Suprapubic skin (tissue), 4 donors: ENCODE measurements around the gene MLXIP. TPM values are rescaled to one million over a fixed set of nuclear protein-coding genes. Genes with fewer than 3 reads are reported as not detected.

Source experiments
- DNase-seq, 2 donors: peaks; one replicate each; pipeline ENCODE4 v3.0.0-alpha.2; 2019; ENCODE audit warnings: low spot score in 2 of 2
- H3K27ac ChIP-seq: fragments of 200-600 bp; sonication (generic); one replicate; pipeline ENCODE4 v1.5.1; 2019
- H3K27me3 ChIP-seq: fragments of 200-600 bp; sonication (generic); one replicate; pipeline ENCODE4 v1.5.1; 2019
- H3K36me3 ChIP-seq: fragments of 200-600 bp; sonication (generic); one replicate; pipeline ENCODE4 v1.5.1; 2019
- H3K4me1 ChIP-seq: fragments of 200-600 bp; sonication (generic); one replicate; pipeline ENCODE4 v1.5.1; 2019
- H3K4me3 ChIP-seq: fragments of 200-600 bp; sonication (generic); one replicate; pipeline ENCODE4 v1.5.1; 2019; ENCODE audit warnings: mild to moderate bottlenecking
- H3K9me3 ChIP-seq: fragments of 200-600 bp; sonication (generic); one replicate; pipeline ENCODE4 v1.5.1; 2019
- EP300 ChIP-seq: sonication (generic); formaldehyde crosslinking; IDR thresholded peaks from one replicate; pipeline ENCODE4 v1.6.1; 2017; ENCODE audit warnings: antibody characterized with exemption
- POLR2A ChIP-seq, 2 donors: fragments of 450-650 bp; IDR thresholded peaks; one replicate each; pipeline ENCODE4 v1.6.1; 2017; ENCODE audit warnings: antibody characterized with exemption in 2 of 2, mild to moderate bottlenecking in 2 of 2, moderate library complexity in 2 of 2
- POLR2AphosphoS5 ChIP-seq, 3 donors: sonication (generic); formaldehyde crosslinking; IDR thresholded peaks; one replicate each; pipeline ENCODE4 v1.6.1; 2017; ENCODE audit warnings: antibody characterized with exemption in 3 of 3
- WGBS: methylation state at CpG from one replicate; pipeline ENCODE4 v1.1.5; 2018; 5-methylcytosine and 5-hydroxymethylcytosine counted together
- total RNA-seq, 4 donors: library from RNA; depleted of rRNA; stranded (reverse); fragments of >200 nt; gene quantifications; one replicate each; pipeline ENCODE4 v1.1.0, GENCODE V29; 2016
- TF ChIP-seq, protein P1 (sequence below), 2 donors: fragments of 200-600 bp in 1 of 2; fragments of 450-650 bp in 1 of 2; sonication (generic) in 1 of 2; IDR thresholded peaks; one replicate each; pipeline ENCODE4 v1.5.1; 2016 to 2019; ENCODE audit warnings: antibody characterized with exemption in 2 of 2, mild to moderate bottlenecking in 1 of 2, moderate library complexity in 1 of 2

The MLXIP gene
- total RNA-seq, 4 donors from 2014 or later = 25.2 to 91.4 (median 35.4) TPM

DNA sequence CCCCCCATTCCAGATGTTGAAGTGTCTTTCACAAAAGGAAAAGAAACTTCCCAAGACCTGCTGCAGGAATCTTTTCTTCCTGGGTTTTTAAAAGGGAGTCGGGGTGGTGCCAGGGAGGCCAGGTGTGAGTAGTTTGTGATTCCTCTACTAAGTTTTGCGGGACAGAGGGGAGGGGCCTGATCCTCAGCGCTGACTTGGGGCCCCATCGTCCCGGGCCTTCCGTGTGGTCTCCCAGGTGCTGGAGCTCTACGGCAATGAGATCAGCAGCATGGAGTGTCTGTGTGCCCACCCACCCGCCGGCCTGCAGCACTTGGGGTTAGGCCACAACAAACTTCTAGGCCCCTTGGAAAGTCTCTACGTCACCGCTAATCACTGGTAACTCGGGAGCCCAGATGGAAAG lies 108.9 kb downstream of the MLXIP start:
- no peak for TF ChIP-seq EP300
- TF ChIP-seq POLR2A (IDR thresholded peaks at IDR 0.05) = no peak
- TF ChIP-seq, protein P1, sequence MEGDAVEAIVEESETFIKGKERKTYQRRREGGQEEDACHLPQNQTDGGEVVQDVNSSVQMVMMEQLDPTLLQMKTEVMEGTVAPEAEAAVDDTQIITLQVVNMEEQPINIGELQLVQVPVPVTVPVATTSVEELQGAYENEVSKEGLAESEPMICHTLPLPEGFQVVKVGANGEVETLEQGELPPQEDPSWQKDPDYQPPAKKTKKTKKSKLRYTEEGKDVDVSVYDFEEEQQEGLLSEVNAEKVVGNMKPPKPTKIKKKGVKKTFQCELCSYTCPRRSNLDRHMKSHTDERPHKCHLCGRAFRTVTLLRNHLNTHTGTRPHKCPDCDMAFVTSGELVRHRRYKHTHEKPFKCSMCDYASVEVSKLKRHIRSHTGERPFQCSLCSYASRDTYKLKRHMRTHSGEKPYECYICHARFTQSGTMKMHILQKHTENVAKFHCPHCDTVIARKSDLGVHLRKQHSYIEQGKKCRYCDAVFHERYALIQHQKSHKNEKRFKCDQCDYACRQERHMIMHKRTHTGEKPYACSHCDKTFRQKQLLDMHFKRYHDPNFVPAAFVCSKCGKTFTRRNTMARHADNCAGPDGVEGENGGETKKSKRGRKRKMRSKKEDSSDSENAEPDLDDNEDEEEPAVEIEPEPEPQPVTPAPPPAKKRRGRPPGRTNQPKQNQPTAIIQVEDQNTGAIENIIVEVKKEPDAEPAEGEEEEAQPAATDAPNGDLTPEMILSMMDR (IDR thresholded peaks at IDR 0.05) = no peak
- TF ChIP-seq POLR2AphosphoS5 (IDR thresholded peaks at IDR 0.05) = no peak
- Histone ChIP-seq H3K27me3 (peaks cover 10% of the 10 kb centered on the region), H3K36me3 (no peaks in the 10 kb centered on the region), H3K4me1 (peaks cover 10% of the 10 kb centered on the region), H3K9me3 (no peaks in the 10 kb centered on the region), H3K27ac (no peak overlapping the region), H3K4me3 (no peak overlapping the region)
- WGBS = 55% methylated on average over 10 of the region's 12 CpGs
- no peak for DNase-seq

DNA sequence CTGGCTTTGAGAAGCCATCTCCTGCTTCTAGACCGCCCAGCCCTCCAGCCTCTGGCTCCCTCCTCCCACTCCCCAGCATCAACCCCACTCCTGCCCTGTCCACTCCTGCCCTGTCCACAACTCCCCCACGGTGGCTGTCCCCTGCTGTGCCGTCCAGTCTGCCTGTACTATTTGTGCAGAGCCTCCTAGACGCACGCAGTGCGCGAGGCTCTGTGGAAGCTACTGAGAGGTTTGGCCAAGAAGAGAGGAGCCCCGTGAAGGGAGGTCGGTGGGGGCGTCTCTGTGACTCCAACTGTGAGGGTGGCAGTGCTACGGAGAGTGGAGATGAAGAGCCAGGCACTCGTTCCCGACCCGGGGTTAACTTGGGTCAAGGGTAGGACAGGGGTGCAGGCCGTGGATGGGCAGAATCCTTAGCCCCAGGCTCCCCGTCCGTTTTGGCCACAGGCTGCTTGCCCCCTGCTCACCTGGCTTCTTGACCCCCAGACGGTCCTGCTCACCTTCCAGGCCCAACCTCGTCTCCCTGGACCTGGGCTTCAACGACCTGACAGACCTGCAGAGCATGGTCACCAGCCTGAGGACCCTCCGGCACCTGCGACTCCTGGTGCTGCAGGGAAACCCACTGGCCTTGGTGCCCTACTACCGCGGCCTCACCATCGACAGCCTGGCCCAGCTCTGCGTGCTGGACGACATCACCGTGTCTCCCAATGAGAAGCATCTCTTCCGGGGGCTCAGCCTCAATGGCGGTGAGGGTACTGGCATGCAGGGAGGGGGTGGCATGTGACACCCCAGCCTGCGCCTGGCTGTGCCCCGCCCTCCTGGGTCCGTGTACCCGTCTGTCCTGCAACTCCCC lies 111.3 kb downstream of the MLXIP start:
- H3K27me3 ChIP-seq = peaks cover 15% of the 10 kb centered on the region
- H3K4me3 ChIP-seq = no peak overlapping the region
- no peaks in the 10 kb centered on the region for H3K36me3 ChIP-seq
- DNase-seq = no peak
- TF ChIP-seq POLR2AphosphoS5 (IDR thresholded peaks at IDR 0.05) (no peak), POLR2A (IDR thresholded peaks at IDR 0.05) (no peak), EP300 (no peak)
- TF ChIP-seq, protein P1 (IDR thresholded peaks at IDR 0.05) = no peak
- no peaks in the 10 kb centered on the region for H3K9me3 ChIP-seq
- no peak overlapping the region for H3K27ac ChIP-seq
- 86% methylated on average over 26 of the region's 34 CpGs for WGBS
- no peaks in the 10 kb centered on the region for H3K4me1 ChIP-seq

DNA sequence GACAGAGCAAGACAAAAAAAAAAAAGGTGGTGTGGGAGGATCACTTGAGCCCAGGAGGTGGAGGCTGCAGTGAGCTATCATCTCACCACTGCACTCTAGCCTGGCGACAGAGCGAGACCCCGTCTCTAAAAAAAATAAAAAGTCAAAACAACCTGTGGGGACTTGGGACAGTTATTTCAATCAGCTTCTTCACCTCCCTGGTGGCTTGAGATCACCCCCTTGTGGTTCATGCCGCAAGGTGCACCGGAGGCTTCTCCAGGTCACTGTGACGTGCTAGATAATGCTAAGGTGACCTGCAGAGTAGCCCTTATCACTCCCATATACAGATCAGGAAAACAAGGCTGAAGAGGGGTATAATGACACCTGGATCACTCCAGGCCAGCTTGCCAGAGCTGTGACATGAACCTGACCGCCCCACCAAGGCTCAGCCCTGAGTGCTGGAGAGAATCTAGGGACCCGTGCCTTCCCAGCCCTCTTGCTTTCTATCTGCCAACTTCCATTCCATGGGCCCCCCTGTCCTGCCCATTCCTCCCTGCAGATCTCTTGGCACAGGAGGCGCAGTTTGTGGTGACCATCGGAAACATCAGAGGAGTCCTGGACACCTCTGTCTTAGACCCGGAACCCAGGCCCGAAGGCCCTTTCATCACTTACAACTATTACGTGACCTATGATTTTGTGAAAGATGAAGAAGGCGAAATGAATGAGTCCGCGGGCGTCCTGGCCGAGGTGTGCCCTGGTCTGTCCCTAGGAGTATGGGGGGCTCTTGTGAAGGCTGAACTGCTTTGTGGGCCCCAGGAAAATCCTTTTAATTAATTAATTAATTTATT lies 112.5 kb downstream of the MLXIP start:
- TF ChIP-seq, protein P1 (IDR thresholded peaks at IDR 0.05) = peak; percentile 15 to 68
- TF ChIP-seq EP300 = no peak
- WGBS = 67% methylated on average over 18 of the region's 18 CpGs
- Histone ChIP-seq H3K27ac (no peak overlapping the region), H3K27me3 (peaks cover 15% of the 10 kb centered on the region), H3K36me3 (no peaks in the 10 kb centered on the region), H3K4me3 (no peak overlapping the region), H3K9me3 (no peaks in the 10 kb centered on the region), H3K4me1 (no peaks in the 10 kb centered on the region)
- no peak for DNase-seq

DNA sequence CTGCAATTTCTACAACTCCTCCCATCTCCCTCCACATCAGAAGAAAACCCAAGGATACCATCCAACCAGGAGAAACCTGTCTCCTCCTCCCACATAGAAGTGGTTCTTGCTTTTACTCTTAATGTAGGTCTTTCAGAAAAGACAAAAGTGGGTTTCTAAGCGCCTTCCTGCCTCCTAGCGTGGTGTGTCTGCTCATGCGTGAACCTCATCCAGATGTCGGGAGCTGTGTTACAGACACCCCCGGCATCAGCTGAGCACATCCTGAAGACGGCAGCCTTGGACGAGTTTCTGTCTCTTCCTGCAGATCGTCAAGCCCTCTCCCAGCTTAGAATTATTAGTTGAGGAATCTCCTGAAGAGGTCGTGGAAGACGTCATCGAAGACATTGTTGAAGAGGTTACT lies 113.9 kb downstream of the MLXIP start:
- no peaks in the 10 kb centered on the region for H3K36me3 ChIP-seq
- no peaks in the 10 kb centered on the region for H3K9me3 ChIP-seq
- TF ChIP-seq, protein P1 (IDR thresholded peaks at IDR 0.05) = no peak
- no peak for TF ChIP-seq POLR2AphosphoS5 (IDR thresholded peaks at IDR 0.05)
- no peak for TF ChIP-seq POLR2A (IDR thresholded peaks at IDR 0.05)
- no peak for TF ChIP-seq EP300
- DNase-seq = no peak
- whole genome bisulfite sequencing = 65% methylated on average over 11 of the region's 11 CpGs
- no peak overlapping the region for H3K27ac ChIP-seq
- H3K4me3 ChIP-seq = no peak overlapping the region
- H3K27me3 ChIP-seq = peaks cover 21% of the 10 kb centered on the region
- no peaks in the 10 kb centered on the region for H3K4me1 ChIP-seq

DNA sequence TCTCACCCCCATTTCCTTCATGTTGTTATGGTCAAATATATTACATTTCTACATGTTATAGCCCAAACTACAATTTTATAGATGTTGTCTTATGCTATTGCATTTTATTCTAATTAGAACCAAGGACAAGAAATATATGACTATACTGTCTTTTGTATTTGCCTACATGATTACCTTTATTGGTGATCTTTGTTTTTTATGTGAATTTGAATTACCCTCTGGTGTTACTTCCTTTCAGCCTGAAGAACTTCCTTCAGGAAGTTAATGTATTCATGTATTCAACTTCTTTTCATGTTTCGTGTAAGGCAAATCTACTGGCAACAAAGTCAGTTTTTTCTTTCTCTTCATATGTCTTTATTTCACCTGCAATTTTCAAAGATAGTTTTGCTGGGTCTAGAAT lies 116.2 kb downstream of the MLXIP start:
- TF ChIP-seq, protein P1 (IDR thresholded peaks at IDR 0.05) = no peak
- no peak for TF ChIP-seq EP300
- TF ChIP-seq POLR2AphosphoS5 (IDR thresholded peaks at IDR 0.05) = no peak
- TF ChIP-seq POLR2A (IDR thresholded peaks at IDR 0.05) = no peak
- H3K4me3 ChIP-seq = no peak overlapping the region
- H3K27me3 ChIP-seq = peaks cover 26% of the 10 kb centered on the region
- no peak for DNase-seq
- no peaks in the 10 kb centered on the region for H3K4me1 ChIP-seq
- H3K9me3 ChIP-seq = no peaks in the 10 kb centered on the region
- H3K27ac ChIP-seq = no peak overlapping the region
- H3K36me3 ChIP-seq = no peaks in the 10 kb centered on the region
- 83% methylated on average over 1 of the region's 1 CpG for WGBS
